ENCODE data around the gene CDC42BPA.

The CDC42BPA gene

GRCh38 chr1:226950316-226950715 is 368.0 kb downstream of the CDC42BPA start:
- no peak for DNase-seq (ENCODE audit: low read depth in 2 of 2, low spot score in 1 of 2)

- no peak for DNase-seq (ENCODE audit: low read depth in 2 of 2, low spot score in 1 of 2)
Measured at GRCh38 chr1:226949401-226949800, 368.9 kb downstream of the CDC42BPA start.

GRCh38 chr1:226948996-226949395 is 369.3 kb downstream of the CDC42BPA start:
- no peak for DNase-seq (ENCODE audit: low read depth in 2 of 2, low spot score in 1 of 2)

GRCh38 chr1:226948480-226948879 is 369.8 kb downstream of the CDC42BPA start:
- DNase-seq (ENCODE audit: low read depth in 2 of 2, low spot score in 1 of 2), result no peak

- DNase-seq (ENCODE audit: low read depth in 2 of 2, low spot score in 1 of 2), result no peak
Measured at GRCh38 chr1:226948051-226948450, 370.2 kb downstream of the CDC42BPA start.

GRCh38 chr1:226946841-226947240 is 371.5 kb downstream of the CDC42BPA start:
- DNase-seq (ENCODE audit: low read depth in 2 of 2, low spot score in 1 of 2), result no peak

GRCh38 chr1:226946285-226946684 is 372.0 kb downstream of the CDC42BPA start:
- no peak for DNase-seq (ENCODE audit: low read depth in 2 of 2, low spot score in 1 of 2)

- no peak for DNase-seq (ENCODE audit: low read depth in 2 of 2, low spot score in 1 of 2)
Measured at GRCh38 chr1:226945858-226946245, 372.4 kb downstream of the CDC42BPA start.

GRCh38 chr1:226945106-226945857 is 373.0 kb downstream of the CDC42BPA start:
- DNase-seq (ENCODE audit: low read depth in 2 of 2, low spot score in 1 of 2), result no peak

- DNase-seq (ENCODE audit: low read depth in 2 of 2, low spot score in 1 of 2), result no peak
Measured at GRCh38 chr1:226943927-226944326, 374.4 kb downstream of the CDC42BPA start.

- no peak for DNase-seq (ENCODE audit: low read depth in 2 of 2, low spot score in 1 of 2)
Measured at GRCh38 chr1:226943156-226943555, 375.1 kb downstream of the CDC42BPA start.

GRCh38 chr1:226942392-226942791 is 375.9 kb downstream of the CDC42BPA start:
- no peak for DNase-seq (ENCODE audit: low read depth in 2 of 2, low spot score in 1 of 2)

- no peak for DNase-seq (ENCODE audit: low read depth in 2 of 2, low spot score in 1 of 2)
Measured at GRCh38 chr1:226940806-226941067, 377.6 kb downstream of the CDC42BPA start.

GRCh38 chr1:226940029-226940805 is 378.1 kb downstream of the CDC42BPA start, which contains the start of gene COQ8A:
Gene COQ8A, plus strand, starts transcription at chr1:226940294. Its CDS starts 21,092 bp downstream, at chr1:226961386.
- peak; percentile 92 to 97 for DNase-seq (ENCODE audit: low read depth in 2 of 2, low spot score in 1 of 2)
